ENCODE measurements around the gene ART1. TPM values are rescaled to one million over a fixed set of nuclear protein-coding genes. Genes with fewer than 3 reads are reported as not detected.

The ART1 gene
- total RNA-seq, 2 donors from 2014 or later, result not detected

- Histone ChIP-seq H3K9me3 (no peaks in the 10 kb centered on the region), H3K4me1 (no peaks in the 10 kb centered on the region), H3K27me3 (no peaks in the 10 kb centered on the region), H3K27ac (no peak overlapping the region), H3K36me3 (no peaks in the 10 kb centered on the region), H3K4me3 (no peak overlapping the region), H3K9ac (ENCODE audit: low read depth in 2 of 2, low read length in 2 of 2) (no peak overlapping the region)
- DNase-seq, result no peak
- intact Hi-C loops (cut with DNase I), result no loop called here
- TF ChIP-seq CTCF (IDR thresholded peaks at IDR 0.05), result no peak
Observed at GRCh38 chr11:3635641-3636375, 9.1 kb upstream of the ART1 start.

DNA sequence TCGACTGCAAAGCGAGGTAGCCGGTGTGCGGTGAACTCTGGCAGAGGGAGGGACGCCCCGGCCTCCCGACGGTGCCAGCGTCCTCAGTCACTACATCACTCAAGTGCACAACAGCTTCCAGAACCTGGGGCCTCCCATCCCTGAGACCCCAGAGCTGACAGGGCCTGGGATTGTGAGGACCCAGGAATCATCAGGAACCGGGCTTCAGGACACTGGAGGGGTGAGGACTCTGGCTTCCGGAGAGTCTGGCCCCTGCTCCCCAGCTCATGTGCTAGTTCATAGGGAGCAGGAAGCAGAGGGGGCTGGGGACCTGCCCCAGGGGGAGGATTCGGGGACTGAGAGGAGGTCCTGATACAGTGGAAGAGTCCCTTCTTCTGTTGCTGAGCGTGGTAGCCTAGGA is 7.7 kb upstream of the ART1 start:
- no peak overlapping the region for H3K4me3 ChIP-seq
- TF ChIP-seq CTCF (IDR thresholded peaks at IDR 0.05), result no peak
- no peak overlapping the region for H3K27ac ChIP-seq
- DNase-seq, result no peak
- peaks cover 6% of the 10 kb centered on the region for H3K27me3 ChIP-seq
- no peaks in the 10 kb centered on the region for H3K36me3 ChIP-seq
- intact Hi-C loops (cut with DNase I), result no loop called here
- H3K9me3 ChIP-seq, result no peaks in the 10 kb centered on the region
- H3K9ac ChIP-seq (ENCODE audit: low read depth in 2 of 2, low read length in 2 of 2), result no peak overlapping the region
- no peaks in the 10 kb centered on the region for H3K4me1 ChIP-seq

DNA sequence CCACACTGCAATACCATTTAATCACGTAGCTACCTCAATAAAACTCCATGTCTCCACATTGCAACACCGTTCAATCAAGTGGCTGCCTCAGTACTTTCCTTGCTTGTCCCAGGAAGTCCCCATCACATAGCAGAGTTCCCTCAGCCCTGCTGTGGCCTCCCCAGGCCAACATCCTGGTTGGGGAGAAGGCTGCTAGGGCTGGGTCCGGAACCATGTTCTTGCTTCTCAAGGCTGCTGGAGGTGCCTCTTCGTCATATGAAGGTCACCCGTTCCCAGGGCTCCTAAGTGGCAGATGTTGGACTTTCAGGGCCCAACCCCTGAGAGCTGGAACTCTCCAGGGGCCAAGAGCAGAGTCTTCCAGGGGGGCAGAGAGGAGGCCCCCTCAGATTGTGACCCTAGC is 6.4 kb upstream of the ART1 start:
- no peaks in the 10 kb centered on the region for H3K4me1 ChIP-seq
- no peak overlapping the region for H3K4me3 ChIP-seq
- H3K9ac ChIP-seq (ENCODE audit: low read depth in 2 of 2, low read length in 2 of 2), result no peak overlapping the region
- no peak for TF ChIP-seq CTCF (IDR thresholded peaks at IDR 0.05)
- intact Hi-C loops (cut with DNase I), result no loop called here
- peaks cover 16% of the 10 kb centered on the region for H3K27me3 ChIP-seq
- no peaks in the 10 kb centered on the region for H3K9me3 ChIP-seq
- DNase-seq, result no peak
- H3K36me3 ChIP-seq, result no peaks in the 10 kb centered on the region
- H3K27ac ChIP-seq, result no peak overlapping the region

GRCh38 chr11:3639841-3640240 is 5.1 kb upstream of the ART1 start:
- no peak for DNase-seq
- TF ChIP-seq CTCF (IDR thresholded peaks at IDR 0.05), result no peak
- H3K27ac ChIP-seq, result no peak overlapping the region
- no peaks in the 10 kb centered on the region for H3K36me3 ChIP-seq
- peaks cover 16% of the 10 kb centered on the region for H3K27me3 ChIP-seq
- intact Hi-C loops (cut with DNase I), result no loop called here
- H3K9ac ChIP-seq (ENCODE audit: low read depth in 2 of 2, low read length in 2 of 2), result no peak overlapping the region
- no peaks in the 10 kb centered on the region for H3K9me3 ChIP-seq
- no peaks in the 10 kb centered on the region for H3K4me1 ChIP-seq
- H3K4me3 ChIP-seq, result no peak overlapping the region

GRCh38 chr11:3641191-3641590 is 3.7 kb upstream of the ART1 start:
- H3K27me3 ChIP-seq, result peaks cover 16% of the 10 kb centered on the region
- intact Hi-C loops (cut with DNase I), result no loop called here
- no peak overlapping the region for H3K4me3 ChIP-seq
- no peaks in the 10 kb centered on the region for H3K4me1 ChIP-seq
- H3K9me3 ChIP-seq, result no peaks in the 10 kb centered on the region
- H3K27ac ChIP-seq, result no peak overlapping the region
- H3K36me3 ChIP-seq, result no peaks in the 10 kb centered on the region
- H3K9ac ChIP-seq (ENCODE audit: low read depth in 2 of 2, low read length in 2 of 2), result no peak overlapping the region
- no peak for TF ChIP-seq CTCF (IDR thresholded peaks at IDR 0.05)
- DNase-seq, result no peak
